Endothelial cell of umbilical vein (primary cell): ENCODE data around the gene MAGI1. TPM values are rescaled to one million over a fixed set of nuclear protein-coding genes. Genes with fewer than 3 reads are reported as not detected.

Experiments used
- BruUV-seq: library from RNA; stranded (reverse); fragments of 400-500 nt; replicated peaks from 2 replicates; lab custom pipeline; 2021; lab: Mats Ljungman, UMichigan
- CTCF ChIA-PET: fragments of 300-600, 350-600 bp; sonication (Branson Sonifier 250); formaldehyde crosslinking; loops from one replicate; lab custom pipeline; 2021; ENCODE audit warnings: antibody characterized with exemption, inconsistent platforms; lab: Charles Lee
- POLR2A ChIA-PET: fragments of 300-600, 350-600 bp; sonication (Branson Sonifier 250); formaldehyde crosslinking; loops from one replicate; lab custom pipeline; 2021; ENCODE audit warnings: antibody characterized with exemption, inconsistent platforms; lab: Charles Lee
- DNase-seq: peaks from one replicate; pipeline ENCODE4 v3.0.0-alpha.2; 2011; ENCODE audit warnings: low read depth, low spot score
- FAIRE-seq: peaks from 2 replicates; lab custom pipeline; 2011; peaks lifted over from hg19 to GRCh38; lab: Jason Lieb, UNC
- H2AFZ ChIP-seq: 2 replicates; pipeline ENCODE4 v1.6.0; 2012; ENCODE audit warnings: low read depth, low read length, control low read depth, inconsistent platforms
- H3K27ac ChIP-seq: 2 replicates; pipeline ENCODE4 v1.5.1; 2011; ENCODE audit warnings: low read depth, mild to moderate bottlenecking, control low read depth, low read length, moderate library complexity; ENCODE audit not compliant: insufficient read depth
- H3K27me3 ChIP-seq, 2 experiments: 2 replicates each; pipeline versions ENCODE4 v1.6.0 to v1.6.1; 2011; ENCODE audit warnings: low read length in 2 of 2, mixed read lengths in 1 of 2; ENCODE audit not compliant: control insufficient read depth in 2 of 2, insufficient read depth in 2 of 2
- H3K36me3 ChIP-seq, 2 experiments: 2 replicates in 1 of 2; 3 replicates in 1 of 2; pipeline ENCODE4 v1.5.1; 2011; ENCODE audit warnings: low read length in 2 of 2, mild to moderate bottlenecking in 1 of 2, moderate library complexity in 1 of 2; ENCODE audit not compliant: control insufficient read depth in 2 of 2, insufficient read depth in 2 of 2; ENCODE audit errors: extremely low read depth in 1 of 2
- H3K4me1 ChIP-seq: 3 replicates; pipeline ENCODE4 v1.5.1; 2011; ENCODE audit warnings: mild to moderate bottlenecking, low read length; ENCODE audit not compliant: control insufficient read depth, insufficient read depth; ENCODE audit errors: extremely low read depth
- H3K4me2 ChIP-seq: 2 replicates; pipeline ENCODE4 v1.6.1; 2011; ENCODE audit warnings: low read length, control low read depth, mixed read lengths; ENCODE audit not compliant: insufficient read depth
- H3K4me3 ChIP-seq, 3 experiments: fragments of 200-600 bp in 1 of 3; sonication (generic), shearing (Covaris generic) in 1 of 3; replicated peaks in 1 of 3; 2 replicates each; pipeline ENCODE4 v1.5.1; 2011 to 2016; ENCODE audit warnings: control low read depth in 3 of 3, low read length in 3 of 3, mild to moderate bottlenecking in 2 of 3, inconsistent platforms in 1 of 3, low read depth in 1 of 3, moderate library complexity in 1 of 3; ENCODE audit not compliant: insufficient read depth in 1 of 3
- H3K79me2 ChIP-seq: 2 replicates; pipeline ENCODE4 v1.6.0; 2012; ENCODE audit warnings: low read length, inconsistent platforms; ENCODE audit not compliant: control insufficient read depth, insufficient read depth
- H3K9ac ChIP-seq: replicated peaks from 2 replicates; pipeline ENCODE3; 2011; ENCODE audit warnings: low read length, control low read depth; ENCODE audit not compliant: insufficient read depth; ENCODE audit errors: extremely low read depth
- H3K9me1 ChIP-seq: replicated peaks from 3 replicates; pipeline ENCODE4 v1.6.0; 2011; ENCODE audit warnings: mild to moderate bottlenecking, low read length; ENCODE audit not compliant: control insufficient read depth, insufficient read depth; ENCODE audit errors: extremely low read depth
- H3K9me3 ChIP-seq: replicated peaks from 2 replicates; pipeline ENCODE4 v1.5.1; 2012; ENCODE audit warnings: low read length, inconsistent platforms; ENCODE audit not compliant: control insufficient read depth, insufficient read depth
- H4K20me1 ChIP-seq: replicated peaks from 2 replicates; pipeline ENCODE3; 2011; ENCODE audit warnings: mild to moderate bottlenecking, low read length; ENCODE audit not compliant: control insufficient read depth, insufficient read depth; ENCODE audit errors: extremely low read depth
- EZH2 ChIP-seq: IDR thresholded peaks from 2 replicates; pipeline ENCODE4 v1.6.1; 2012; ENCODE audit warnings: borderline replicate concordance, low read depth, mild to moderate bottlenecking, moderate library complexity, low read length, inconsistent platforms; ENCODE audit not compliant: severe bottlenecking
- FOS ChIP-seq: IDR thresholded peaks from 2 replicates; pipeline ENCODE4 v1.6.1; 2011; ENCODE audit warnings: mild to moderate bottlenecking, low read length, moderate library complexity, borderline replicate concordance; ENCODE audit not compliant: insufficient read depth
- GATA2 ChIP-seq: IDR thresholded peaks from 2 replicates; pipeline ENCODE4 v1.7.0; 2011; ENCODE audit warnings: low read depth, mild to moderate bottlenecking, moderate library complexity, mixed read lengths, low read length; ENCODE audit not compliant: insufficient read length, insufficient read depth
- JUN ChIP-seq: IDR thresholded peaks from 2 replicates; pipeline ENCODE4 v1.6.1; 2011; ENCODE audit warnings: borderline replicate concordance, low read depth; ENCODE audit not compliant: insufficient read length, insufficient read depth
- MYC ChIP-seq: IDR thresholded peaks from one replicate; pipeline ENCODE4 v1.6.1; 2011; ENCODE audit warnings: mild to moderate bottlenecking, low read depth, low read length
- POLR2A ChIP-seq: IDR thresholded peaks from 2 replicates; pipeline ENCODE4 v1.6.1; 2012; ENCODE audit warnings: low read depth, mild to moderate bottlenecking, control low read depth, low read length
- POLR2AphosphoS5 ChIP-seq: IDR thresholded peaks from 2 replicates; pipeline ENCODE4 v1.6.1; 2012; ENCODE audit warnings: low read depth, mild to moderate bottlenecking, control low read depth, low read length, moderate library complexity; ENCODE audit not compliant: insufficient read depth
- dilution Hi-C: fragments of 300-500 bp; cut with MboI; formaldehyde crosslinking; loops from one replicate; pipeline ENCODE4 v1.15.0; 2019; ENCODE audit warnings: low sequenced_read_pairs; ENCODE audit not compliant: extremely low pct_ligation_motif_present
- intact Hi-C: fragments of 100-400 bp; cut with micrococcal nuclease; formaldehyde crosslinking; loops from one replicate; pipeline ENCODE4 v1.10.0; 2022
- polyA plus RNA-seq, 4 experiments: library from polyadenylated mRNA; depleted of rRNA in 3 of 4; stranded (reverse) in 3 of 4; unstranded in 1 of 4; fragments of >200 nt; gene quantifications; 2 replicates each; pipeline versions ENCODE4 v1.2.1 to v1.2.3, GENCODE V29; 2011 to 2012; ENCODE audit warnings: missing spikeins in 1 of 4
- total RNA-seq: library from RNA; stranded (reverse); gene quantifications from 2 replicates; pipeline ENCODE4 v1.2.3, GENCODE V29; 2021
- TF ChIP-seq, protein P1 (sequence below), 2 donors: IDR thresholded peaks; 1 replicate in 1 of 2; 2 replicates in 1 of 2; pipeline ENCODE4 v1.5.1; 2011; ENCODE audit warnings: low read length in 2 of 2, mild to moderate bottlenecking in 2 of 2, moderate library complexity in 2 of 2, control low read depth in 1 of 2, inconsistent platforms in 1 of 2, low read depth in 1 of 2; ENCODE audit not compliant: insufficient read depth in 1 of 2; ENCODE audit errors: extremely low read depth in 1 of 2
- TF ChIP-seq, protein P2 (sequence below): IDR thresholded peaks from 2 replicates; pipeline ENCODE4 v1.6.1; 2011; ENCODE audit not compliant: insufficient read depth, insufficient read length

The MAGI1 gene
- total and polyA plus RNA-seq, 2 donors (not counting 3 experiments of a cell fraction or from before 2014, with no cell fraction given), result 10.1 to 47.9 TPM

- dilution Hi-C loops, result no loop called here
- no peaks in the 10 kb centered on the region for H3K4me1 ChIP-seq
- H3K36me3 ChIP-seq, result no peaks in the 10 kb centered on the region
- H3K27me3 ChIP-seq, result no peaks in the 10 kb centered on the region
- DNase-seq, result no peak
- ChIA-PET POLR2A (interaction anchor here (0.7 kb wide), 1 partner anchor 954 kb away, joined by 3 read pairs; no protein-coding TSS in a partner anchor), CTCF (interaction anchor here (0.9 kb wide), 1 partner anchor 54 kb away, joined by 3 read pairs; no protein-coding TSS in a partner anchor)
- no peak overlapping the region for H3K4me3 ChIP-seq
- no peak overlapping the region for H3K4me2 ChIP-seq
- H3K9me3 ChIP-seq, result no peaks in the 10 kb centered on the region
- TF ChIP-seq MYC, result no peak
- no peak for TF ChIP-seq EZH2
- TF ChIP-seq FOS, result no peak
- no peak for TF ChIP-seq JUN
- TF ChIP-seq, protein P1, sequence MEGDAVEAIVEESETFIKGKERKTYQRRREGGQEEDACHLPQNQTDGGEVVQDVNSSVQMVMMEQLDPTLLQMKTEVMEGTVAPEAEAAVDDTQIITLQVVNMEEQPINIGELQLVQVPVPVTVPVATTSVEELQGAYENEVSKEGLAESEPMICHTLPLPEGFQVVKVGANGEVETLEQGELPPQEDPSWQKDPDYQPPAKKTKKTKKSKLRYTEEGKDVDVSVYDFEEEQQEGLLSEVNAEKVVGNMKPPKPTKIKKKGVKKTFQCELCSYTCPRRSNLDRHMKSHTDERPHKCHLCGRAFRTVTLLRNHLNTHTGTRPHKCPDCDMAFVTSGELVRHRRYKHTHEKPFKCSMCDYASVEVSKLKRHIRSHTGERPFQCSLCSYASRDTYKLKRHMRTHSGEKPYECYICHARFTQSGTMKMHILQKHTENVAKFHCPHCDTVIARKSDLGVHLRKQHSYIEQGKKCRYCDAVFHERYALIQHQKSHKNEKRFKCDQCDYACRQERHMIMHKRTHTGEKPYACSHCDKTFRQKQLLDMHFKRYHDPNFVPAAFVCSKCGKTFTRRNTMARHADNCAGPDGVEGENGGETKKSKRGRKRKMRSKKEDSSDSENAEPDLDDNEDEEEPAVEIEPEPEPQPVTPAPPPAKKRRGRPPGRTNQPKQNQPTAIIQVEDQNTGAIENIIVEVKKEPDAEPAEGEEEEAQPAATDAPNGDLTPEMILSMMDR (IDR thresholded peaks at IDR 0.05; ENCODE audit: extremely low read depth in 1 of 2, insufficient read depth in 1 of 2, low read depth in 1 of 2, low read length in 2 of 2), result no peak
- TF ChIP-seq GATA2, result no peak
- no peak for TF ChIP-seq POLR2AphosphoS5
- TF ChIP-seq, protein P2, sequence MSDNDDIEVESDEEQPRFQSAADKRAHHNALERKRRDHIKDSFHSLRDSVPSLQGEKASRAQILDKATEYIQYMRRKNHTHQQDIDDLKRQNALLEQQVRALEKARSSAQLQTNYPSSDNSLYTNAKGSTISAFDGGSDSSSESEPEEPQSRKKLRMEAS, result no peak
- no peak for TF ChIP-seq POLR2A
- BruUV-seq, result no TSS peak
- intact Hi-C loops, result no loop called here
- H3K27ac ChIP-seq, result no peak overlapping the region
- H4K20me1 ChIP-seq, result no peaks in the 10 kb centered on the region
- FAIRE-seq, result no peak
- no peak overlapping the region for H2AFZ ChIP-seq
- no peaks in the 10 kb centered on the region for H3K79me2 ChIP-seq
- H3K9me1 ChIP-seq, result no peaks in the 10 kb centered on the region
- H3K9ac ChIP-seq, result no peak overlapping the region
These were observed 400.4 kb downstream of the MAGI1 start for GRCh38 chr3:65638301-65638700.
